MCF 10A (cell line): ENCODE data around the gene IFNG-AS1. TPM values are rescaled to one million over a fixed set of nuclear protein-coding genes. Genes with fewer than 3 reads are reported as not detected.

Experiments
- BruUV-seq: library from RNA; stranded (reverse); fragments of 400-500 nt; replicated peaks from 2 replicates; lab custom pipeline; 2021; lab: Mats Ljungman, UMichigan
- CTCF ChIA-PET: fragments of 300-600 bp; sonication (Branson Sonifier 250); formaldehyde crosslinking; extraction: SDS; loops from one replicate; lab custom pipeline; 2021; ENCODE audit warnings: antibody characterized with exemption, inconsistent platforms; lab: Yijun Ruan, JAX
- POLR2A ChIA-PET: fragments of 300-600, 350-650 bp; sonication (Branson Sonifier 250); formaldehyde crosslinking; extraction: SDS; loops from one replicate; lab custom pipeline; 2020; ENCODE audit warnings: antibody characterized with exemption, inconsistent platforms; lab: Yijun Ruan, JAX
- DNase-seq: peaks from one replicate; pipeline ENCODE4 v3.0.0-alpha.2; 2018; ENCODE audit not compliant: unreplicated experiment
- H3K27ac Mint-ChIP-seq: one replicate; pipeline ENCODE4 v1.8.0; 2022; ENCODE audit warnings: mild to moderate bottlenecking, low read depth, mixed read lengths; ENCODE audit not compliant: unreplicated experiment
- H3K27me3 Mint-ChIP-seq: one replicate; pipeline ENCODE4 v1.8.0; 2022; ENCODE audit warnings: mixed read lengths; ENCODE audit not compliant: insufficient read depth, unreplicated experiment
- H3K36me3 Mint-ChIP-seq: one replicate; pipeline ENCODE4 v1.8.0; 2022; ENCODE audit warnings: mild to moderate bottlenecking, moderate library complexity, mixed read lengths; ENCODE audit not compliant: insufficient read depth, unreplicated experiment
- H3K4me1 Mint-ChIP-seq: one replicate; pipeline ENCODE4 v1.8.0; 2022; ENCODE audit warnings: mixed read lengths; ENCODE audit not compliant: insufficient read depth, unreplicated experiment
- H3K4me3 Mint-ChIP-seq: one replicate; pipeline ENCODE4 v1.8.0; 2022; ENCODE audit warnings: mild to moderate bottlenecking, moderate library complexity, mixed read lengths; ENCODE audit not compliant: unreplicated experiment
- H3K9me3 Mint-ChIP-seq: one replicate; pipeline ENCODE4 v1.8.0; 2022; ENCODE audit warnings: mixed read lengths; ENCODE audit not compliant: unreplicated experiment
- CTCF ChIP-seq: fragments of 200-600 bp; IDR thresholded peaks from one replicate; pipeline ENCODE4 v1.8.0; 2022; ENCODE audit warnings: antibody characterized with exemption, mild to moderate bottlenecking; ENCODE audit not compliant: unreplicated experiment
- intact Hi-C: fragments of 100-400 bp; cut with micrococcal nuclease; formaldehyde crosslinking; loops from 2 replicates; pipeline ENCODE4 v1.14.1; 2022
- total RNA-seq: library from RNA; stranded (reverse); gene quantifications from 2 replicates; pipeline ENCODE4 v1.2.3, GENCODE V29; 2022

IFNG-AS1 gene
- total RNA-seq, 1 experiment from 2014 or later = not detected

GRCh38 chr12:68001486-68002466, 12.5 kb downstream of the IFNG-AS1 start:
- peak; percentile 40 for DNase-seq
- ChIA-PET CTCF (interaction anchor here (0.5 to 2.1 kb wide), 23 partner anchors 9 to 625 kb away, joined by 3 to 10 read pairs (median 3); no protein-coding TSS in a partner anchor), POLR2A (interaction anchor here (0.6 kb wide), 1 partner anchor 190 kb away, joined by 3 read pairs; no protein-coding TSS in a partner anchor)
- TF ChIP-seq CTCF = peak; percentile 39
- BruUV-seq = no TSS peak
- no peaks in the 10 kb centered on the region for H3K36me3 Mint-ChIP-seq
- intact Hi-C loops = loop anchor here (1.0 kb wide), 1 partner anchor 645 kb away; no protein-coding TSS in a partner anchor
- no peak overlapping the region for H3K4me3 Mint-ChIP-seq
- H3K27ac Mint-ChIP-seq = no peak overlapping the region
- peaks cover 9% of the 10 kb centered on the region for H3K9me3 Mint-ChIP-seq
- H3K4me1 Mint-ChIP-seq = peaks cover 3% of the 10 kb centered on the region
- H3K27me3 Mint-ChIP-seq = no peaks in the 10 kb centered on the region

GRCh38 chr12:68003777-68004176, 14.5 kb downstream of the IFNG-AS1 start:
- no peak for TF ChIP-seq CTCF
- H3K27me3 Mint-ChIP-seq = no peaks in the 10 kb centered on the region
- peaks cover 9% of the 10 kb centered on the region for H3K9me3 Mint-ChIP-seq
- intact Hi-C loops = no loop called here
- BruUV-seq = no TSS peak
- peaks cover 14% of the 10 kb centered on the region for H3K4me1 Mint-ChIP-seq
- ChIA-PET POLR2A (interaction anchor here (0.7 to 1.1 kb wide), 2 partner anchors 22 to 32 kb away, joined by 3 read pairs; no protein-coding TSS in a partner anchor), CTCF (interaction anchor here (0.6 to 1.3 kb wide), 6 partner anchors 15 to 316 kb away, joined by 3 to 5 read pairs (median 4); partner anchors contain the start of gene IFNG-AS1)
- peak; percentile 12 for DNase-seq
- H3K27ac Mint-ChIP-seq = no peak overlapping the region
- H3K36me3 Mint-ChIP-seq = no peaks in the 10 kb centered on the region
- no peak overlapping the region for H3K4me3 Mint-ChIP-seq

- no peak for TF ChIP-seq CTCF
- ChIA-PET POLR2A (no interaction called here), CTCF (interaction anchor here (0.7 to 1.8 kb wide), 5 partner anchors 25 to 680 kb away, joined by 3 to 8 read pairs (median 3); partner anchors contain the start of gene NUP107)
- peaks cover 14% of the 10 kb centered on the region for H3K4me1 Mint-ChIP-seq
- H3K4me3 Mint-ChIP-seq = no peak overlapping the region
- H3K9me3 Mint-ChIP-seq = peaks cover 9% of the 10 kb centered on the region
- H3K27me3 Mint-ChIP-seq = no peaks in the 10 kb centered on the region
- TSS peak; percentile 56 for BruUV-seq
- intact Hi-C loops = no loop called here
- no peak for DNase-seq
- peak overlapping the region; percentile 1 for H3K27ac Mint-ChIP-seq
- H3K36me3 Mint-ChIP-seq = no peaks in the 10 kb centered on the region
Observed at GRCh38 chr12:68007033-68007432, 17.8 kb downstream of the IFNG-AS1 start.

- Mint-ChIP-seq H3K9me3 (peaks cover 9% of the 10 kb centered on the region), H3K36me3 (no peaks in the 10 kb centered on the region), H3K27me3 (no peaks in the 10 kb centered on the region), H3K4me1 (peaks cover 14% of the 10 kb centered on the region), H3K4me3 (no peak overlapping the region), H3K27ac (peak overlapping the region; percentile 1)
- peak; percentile 60 for DNase-seq
- intact Hi-C loops = no loop called here
- BruUV-seq = no TSS peak
- TF ChIP-seq CTCF = no peak
- CTCF ChIA-PET = interaction anchor here (0.7 to 1.8 kb wide), 7 partner anchors 9 to 679 kb away, joined by 3 to 8 read pairs (median 3); partner anchors contain the start of gene NUP107
- POLR2A ChIA-PET = interaction anchor here (0.7 kb wide), 1 partner anchor 132 kb away, joined by 3 read pairs; no protein-coding TSS in a partner anchor
Observed at GRCh38 chr12:68007466-68007865, 18.2 kb downstream of the IFNG-AS1 start.
